ENCODE data around the gene RFX4. TPM values are rescaled to one million over a fixed set of nuclear protein-coding genes. Genes with fewer than 3 reads are reported as not detected.
"Not testable (repeated sequence)": the region's sequence is repeated elsewhere in the genome, so short reads cannot be mapped to it uniquely, and the experiment has no call there.

The RFX4 gene
- total RNA-seq, 4 donors from 2014 or later: not detected

DNA sequence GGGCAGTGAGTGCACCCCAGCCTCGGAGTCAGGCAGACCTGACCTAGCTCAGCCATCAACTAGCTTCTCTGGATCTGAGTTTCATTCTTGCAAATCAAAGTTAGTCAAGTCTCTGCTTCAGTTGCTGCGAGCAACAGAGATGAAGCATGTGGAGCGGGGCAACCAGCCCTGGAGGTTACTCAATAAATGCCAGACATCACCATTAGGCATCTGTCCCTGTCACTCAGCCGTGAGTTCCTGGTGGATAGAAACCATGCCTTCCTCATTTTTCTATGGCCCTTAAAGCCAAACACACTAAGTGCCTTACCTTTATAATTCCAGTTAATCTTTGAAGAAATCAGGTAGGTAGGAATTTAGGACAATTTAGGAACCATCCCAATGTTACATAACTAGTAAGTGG, 19.3 kb downstream of the RFX4 start:
- no peaks in the 10 kb centered on the region for H3K36me3 ChIP-seq
- WGBS: 87% methylated on average over 4 of the region's 4 CpGs
- H3K27ac ChIP-seq: no peak overlapping the region
- peaks cover 18% of the 10 kb centered on the region for H3K27me3 ChIP-seq
- DNase-seq (ENCODE audit: low spot score in 2 of 2): no peak
- H3K4me1 ChIP-seq: no peaks in the 10 kb centered on the region
- TF ChIP-seq POLR2A (IDR thresholded peaks at IDR 0.05) (no peak), POLR2AphosphoS5 (IDR thresholded peaks at IDR 0.05) (no peak), EP300 (IDR thresholded peaks at IDR 0.05) (no peak), CTCF (IDR thresholded peaks at IDR 0.05) (no peak)
- H3K9me3 ChIP-seq: no peaks in the 10 kb centered on the region
- no peak overlapping the region for H3K4me3 ChIP-seq

DNA sequence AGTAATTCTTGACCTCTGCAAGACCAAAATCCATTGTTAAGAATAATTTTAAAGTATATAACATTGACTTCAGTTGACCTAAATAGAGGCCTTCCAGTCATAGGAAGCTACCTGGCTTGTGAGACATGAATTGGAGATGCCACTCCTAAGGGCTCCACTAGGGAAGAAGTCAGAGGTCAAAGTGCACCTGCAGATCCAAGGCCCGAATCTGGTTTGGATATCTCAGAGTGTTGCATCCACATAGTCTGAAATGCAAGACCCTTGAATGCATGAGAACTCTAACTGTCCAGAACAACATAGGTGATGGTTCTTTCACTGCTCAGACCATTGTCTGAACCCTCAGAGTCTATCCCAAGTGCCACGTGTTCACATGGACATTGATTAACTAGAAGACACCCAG, 22.4 kb downstream of the RFX4 start:
- TF ChIP-seq POLR2AphosphoS5 (IDR thresholded peaks at IDR 0.05) (no peak), POLR2A (IDR thresholded peaks at IDR 0.05) (no peak), CTCF (IDR thresholded peaks at IDR 0.05) (no peak), EP300 (IDR thresholded peaks at IDR 0.05) (no peak)
- Histone ChIP-seq H3K27me3 (peaks cover 9% of the 10 kb centered on the region), H3K36me3 (no peaks in the 10 kb centered on the region), H3K27ac (no peak overlapping the region), H3K4me1 (no peaks in the 10 kb centered on the region), H3K4me3 (no peak overlapping the region), H3K9me3 (no peaks in the 10 kb centered on the region)
- DNase-seq (ENCODE audit: low spot score in 2 of 2): no peak
- WGBS: 74% methylated on average over 2 of the region's 2 CpGs

DNA sequence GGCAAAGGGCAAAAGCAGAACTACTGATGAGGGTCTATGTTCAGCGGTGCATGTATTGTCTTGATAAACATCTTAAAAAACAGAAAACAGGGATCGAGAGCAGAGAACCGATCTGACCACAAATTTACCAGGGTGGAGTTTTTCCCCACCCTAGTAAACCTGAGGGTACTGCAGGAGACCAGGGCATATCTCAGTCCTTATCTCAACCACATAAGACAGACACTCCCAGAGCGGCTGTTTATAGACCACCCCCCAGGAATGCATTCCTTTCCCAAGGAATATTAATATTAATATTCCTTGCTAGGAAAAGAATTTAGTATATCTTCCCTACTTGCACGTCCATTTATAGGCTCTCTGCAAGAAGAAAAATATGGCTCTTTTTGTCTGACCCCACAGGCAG, 37.8 kb downstream of the RFX4 start:
- H3K4me1 ChIP-seq; H3K27me3 ChIP-seq; H3K36me3 ChIP-seq; H3K27ac ChIP-seq; H3K4me3 ChIP-seq; DNase-seq (ENCODE audit: low spot score in 2 of 2): not testable (repeated sequence)
- H3K9me3 ChIP-seq: peaks cover 14% of the 10 kb centered on the region
- WGBS: 88% methylated on average over 5 of the region's 5 CpGs

- Histone ChIP-seq H3K4me1 (no peaks in the 10 kb centered on the region), H3K9me3 (peaks cover 6% of the 10 kb centered on the region), H3K4me3 (no peak overlapping the region), H3K36me3 (no peaks in the 10 kb centered on the region), H3K27me3 (no peaks in the 10 kb centered on the region), H3K27ac (no peak overlapping the region)
- no peak for DNase-seq (ENCODE audit: low spot score in 2 of 2)
- TF ChIP-seq POLR2AphosphoS5 (IDR thresholded peaks at IDR 0.05) (no peak), EP300 (IDR thresholded peaks at IDR 0.05) (no peak), CTCF (IDR thresholded peaks at IDR 0.05) (no peak), POLR2A (IDR thresholded peaks at IDR 0.05) (no peak)
These were observed 43.2 kb downstream of the RFX4 start for GRCh38 chr12:106625976-106626375.

GRCh38 chr12:106629797-106630659, 47.2 kb downstream of the RFX4 start:
- Histone ChIP-seq H3K9me3 (no peaks in the 10 kb centered on the region), H3K4me1 (no peaks in the 10 kb centered on the region), H3K27me3 (peaks cover 3% of the 10 kb centered on the region), H3K4me3 (no peak overlapping the region), H3K27ac (no peak overlapping the region), H3K36me3 (no peaks in the 10 kb centered on the region)
- TF ChIP-seq CTCF (IDR thresholded peaks at IDR 0.05) (no peak), POLR2A (IDR thresholded peaks at IDR 0.05) (no peak), EP300 (IDR thresholded peaks at IDR 0.05) (no peak), POLR2AphosphoS5 (IDR thresholded peaks at IDR 0.05) (no peak)
- WGBS: 59% methylated on average over 12 of the region's 12 CpGs
- DNase-seq (ENCODE audit: low spot score in 2 of 2): no peak
